Stimulated activated naive CD8-positive, alpha-beta T cell treated with anti-CD3 and anti-CD28 coated beads, Interleukin-15, Interleukin-2, amounts not matched to agents 100 ng/mL and 50 ng/mL, for 24 hours (primary cell): ENCODE measurements around the gene ZNF141.
"Not testable (repeated sequence)": the region's sequence is repeated elsewhere in the genome, so short reads cannot be mapped to it uniquely, and the experiment has no call there.

ENCODE experiments used
- H3K27ac Mint-ChIP-seq: one replicate; pipeline ENCODE4 v1.8.0; 2021; ENCODE audit warnings: mild to moderate bottlenecking, mixed read lengths
- H3K27me3 Mint-ChIP-seq: one replicate; pipeline ENCODE4 v1.8.0; 2021; ENCODE audit warnings: mixed read lengths
- H3K36me3 Mint-ChIP-seq: one replicate; pipeline ENCODE4 v1.8.0; 2021; ENCODE audit warnings: low read depth, mixed read lengths
- H3K4me1 Mint-ChIP-seq: one replicate; pipeline ENCODE4 v1.8.0; 2021; ENCODE audit warnings: low read depth, mixed read lengths
- H3K4me3 Mint-ChIP-seq: one replicate; pipeline ENCODE4 v1.8.0; 2021; ENCODE audit warnings: mild to moderate bottlenecking, mixed read lengths
- H3K9me3 Mint-ChIP-seq: one replicate; pipeline ENCODE4 v1.8.0; 2021; ENCODE audit warnings: mixed read lengths

Gene ZNF141

DNA sequence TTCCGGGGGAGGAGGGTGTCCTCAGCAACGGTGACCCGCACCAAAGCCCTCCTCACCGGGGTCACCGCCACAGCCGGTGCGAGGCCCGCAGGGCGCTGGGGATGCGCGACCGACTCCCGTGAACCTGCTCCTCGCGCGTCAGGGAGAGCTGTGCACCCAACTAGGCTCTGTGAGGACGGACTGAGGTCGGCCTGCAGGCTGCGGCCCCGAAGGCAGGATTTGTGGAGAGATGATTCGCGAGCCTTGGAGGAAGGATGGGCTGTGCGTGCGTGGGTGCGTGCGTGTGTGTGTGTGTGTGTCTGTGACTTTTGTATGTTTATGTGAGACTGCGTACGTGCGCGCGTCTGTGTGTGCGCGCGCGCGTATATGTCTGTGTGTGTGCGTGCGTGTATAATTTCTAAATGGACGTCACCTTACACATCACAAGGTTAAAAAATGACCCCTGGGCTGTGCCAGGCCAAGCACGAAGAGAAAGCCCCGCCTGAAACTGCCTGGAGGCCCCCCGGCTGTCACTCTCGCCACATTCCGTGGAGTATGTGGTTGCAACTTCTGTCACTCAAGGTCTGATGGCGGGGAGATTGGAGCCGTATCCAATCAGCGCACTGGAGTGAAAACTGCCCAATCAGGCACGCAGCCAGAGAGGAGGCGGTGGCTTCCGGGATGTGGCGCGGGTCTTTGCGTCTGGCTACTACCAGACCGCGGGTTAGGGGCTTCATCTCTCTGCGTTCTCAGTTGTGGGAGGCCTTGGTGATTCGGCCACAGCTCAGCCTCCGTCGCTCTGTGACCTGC lies at the start of gene ZNF141:
Gene ZNF141, plus strand, starts transcription at position 672 of the 789 bp plus-strand sequence. CDS start 170 bp downstream, outside the sequence.
- peak within 1 kb of the TSS; percentile 98 for H3K27ac Mint-ChIP-seq
- peak within 1 kb of the TSS; percentile 98 for H3K4me3 Mint-ChIP-seq
- peaks cover 43% of the 10 kb centered on the region for H3K36me3 Mint-ChIP-seq
- H3K9me3 Mint-ChIP-seq, result peaks cover 10% of the 10 kb centered on the region
- H3K27me3 Mint-ChIP-seq, result no peaks in the 10 kb centered on the region
- peaks cover 34% of the 10 kb centered on the region for H3K4me1 Mint-ChIP-seq

DNA sequence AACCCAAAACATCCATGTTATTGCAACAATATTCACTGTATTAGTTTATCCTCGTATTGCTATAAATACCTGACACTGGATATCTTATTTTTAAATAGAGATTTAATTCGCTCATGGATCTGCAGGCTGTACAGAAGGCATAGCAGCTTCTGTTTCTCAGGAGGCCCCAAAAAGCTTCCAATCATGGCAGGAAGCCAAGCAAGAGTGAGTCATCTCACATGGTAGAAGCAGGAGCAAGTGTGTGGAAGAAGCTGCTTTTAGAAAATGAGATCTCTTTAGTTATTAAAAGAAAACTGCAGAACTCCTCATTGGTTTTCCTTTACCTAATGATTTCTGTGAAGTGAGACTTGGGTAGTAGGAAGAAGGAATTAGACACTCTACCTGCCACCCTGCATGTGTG lies 48.7 kb upstream of the ZNF141 start:
- no peaks in the 10 kb centered on the region for H3K27me3 Mint-ChIP-seq
- H3K36me3 Mint-ChIP-seq, result no peaks in the 10 kb centered on the region

DNA sequence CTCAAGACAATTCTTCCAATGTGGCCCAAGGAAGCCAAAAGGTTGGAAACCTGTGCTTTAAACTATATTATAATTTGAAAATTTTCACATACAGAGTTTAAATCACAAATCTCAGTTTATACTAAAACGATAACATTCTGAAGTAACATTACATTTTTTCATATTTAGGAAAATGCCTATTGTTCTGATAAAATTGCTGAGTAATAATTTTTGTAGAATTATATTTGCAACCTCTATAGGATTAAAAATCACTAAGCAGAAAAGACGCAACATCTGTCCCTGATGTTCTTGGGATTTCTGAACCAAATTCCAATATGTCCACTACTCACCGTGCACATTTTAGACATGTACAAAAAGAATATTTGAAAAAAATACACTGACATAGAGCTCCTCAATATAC lies 42.9 kb upstream of the ZNF141 start:
- H3K9me3 Mint-ChIP-seq, result peaks cover 16% of the 10 kb centered on the region

More for the DNA sequence above, 48.7 kb upstream of the ZNF141 start:
- H3K4me3 Mint-ChIP-seq, result no peak overlapping the region
- H3K27ac Mint-ChIP-seq, result no peak overlapping the region
- H3K4me1 Mint-ChIP-seq, result no peaks in the 10 kb centered on the region
- H3K9me3 Mint-ChIP-seq, result peaks cover 12% of the 10 kb centered on the region

DNA sequence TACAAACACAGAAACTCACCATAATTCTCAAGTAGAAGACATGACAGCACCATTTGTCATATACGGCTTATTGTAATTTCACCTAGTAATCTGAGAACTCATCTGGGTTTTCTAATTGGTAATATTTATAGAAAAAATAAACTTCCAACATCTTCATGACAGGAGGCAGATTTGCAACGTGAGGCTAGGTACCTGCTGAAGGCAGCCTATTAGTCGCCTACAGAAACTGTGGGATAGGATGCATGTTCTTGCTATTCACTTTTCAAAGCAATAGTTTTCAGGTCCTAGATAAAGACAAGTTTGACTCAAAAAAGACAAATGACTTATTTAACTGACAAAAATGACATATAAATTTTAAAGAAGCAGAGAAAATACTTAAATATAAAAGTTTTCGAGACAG lies 35.2 kb upstream of the ZNF141 start:
- Mint-ChIP-seq H3K27ac (no peak overlapping the region), H3K4me1 (peaks cover 11% of the 10 kb centered on the region), H3K9me3 (peaks cover 38% of the 10 kb centered on the region), H3K27me3 (peaks cover 33% of the 10 kb centered on the region), H3K36me3 (peaks cover 19% of the 10 kb centered on the region), H3K4me3 (no peak overlapping the region)

More for the DNA sequence above, 42.9 kb upstream of the ZNF141 start:
- Mint-ChIP-seq H3K4me1 (no peaks in the 10 kb centered on the region), H3K4me3 (no peak overlapping the region), H3K27me3 (no peaks in the 10 kb centered on the region), H3K36me3 (no peaks in the 10 kb centered on the region), H3K27ac (no peak overlapping the region)

DNA sequence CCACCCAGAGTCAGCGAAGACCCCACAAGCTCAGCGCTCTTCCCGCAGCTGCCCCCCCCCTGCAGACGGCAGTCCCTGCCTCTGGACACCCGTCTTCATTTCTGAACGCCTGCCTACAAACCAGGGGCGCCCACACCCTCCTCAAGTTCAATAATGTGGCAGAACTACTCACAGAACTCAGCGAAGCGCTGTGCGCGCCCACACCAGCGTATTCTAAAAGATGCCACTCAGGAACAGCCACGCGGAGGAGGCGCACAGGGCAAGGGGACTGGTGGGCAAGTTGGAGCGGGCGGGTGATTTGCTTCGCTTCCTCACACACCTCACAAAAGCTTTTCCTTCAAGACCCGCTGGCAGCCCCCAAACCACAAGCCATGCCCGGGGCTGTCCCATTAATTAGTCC lies 33.1 kb upstream of the ZNF141 start:
- peaks cover 11% of the 10 kb centered on the region for H3K4me1 Mint-ChIP-seq
- peaks cover 27% of the 10 kb centered on the region for H3K9me3 Mint-ChIP-seq

DNA sequence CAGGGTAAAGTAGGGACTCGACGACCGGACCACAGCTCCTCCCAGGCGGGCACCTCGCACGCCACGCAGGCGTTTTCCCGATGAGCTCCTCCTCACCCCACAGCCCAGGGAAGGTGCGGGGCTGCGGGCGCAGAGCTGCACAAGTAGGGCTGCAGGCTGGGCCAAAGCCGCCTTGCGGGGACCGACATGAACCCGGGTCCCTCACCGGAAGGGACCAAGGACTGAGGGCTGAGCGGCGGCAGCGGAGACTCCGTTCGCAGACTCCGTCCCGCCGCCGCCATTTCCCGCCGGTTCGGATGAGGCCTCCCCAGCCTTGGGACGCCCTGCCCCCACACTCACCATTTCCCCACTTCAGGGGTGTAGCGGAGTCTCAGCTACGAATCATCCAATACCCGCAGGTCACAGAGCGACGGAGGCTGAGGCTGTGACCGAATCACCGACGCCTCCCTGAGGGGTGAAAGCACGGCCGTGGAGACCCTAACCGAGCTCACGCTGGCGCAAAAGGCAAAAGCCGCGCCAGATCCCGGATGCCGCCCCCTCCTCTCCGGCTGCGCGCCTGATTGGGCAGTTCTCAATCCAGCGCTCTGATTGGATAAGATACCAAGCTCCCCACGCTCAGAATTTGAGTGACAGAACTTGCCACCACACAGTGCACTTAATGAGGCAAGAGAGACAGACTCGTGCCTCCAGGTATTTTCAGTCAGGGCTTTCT lies 32.5 kb upstream of the ZNF141 start, which contains the start of gene ZNF732:
Gene ZNF732, minus strand, starts transcription at position 506 of the 712 bp plus-strand sequence. Its CDS starts 164 bp downstream, at position 342.
- Mint-ChIP-seq H3K4me1 (peaks cover 11% of the 10 kb centered on the region), H3K36me3 (peaks cover 19% of the 10 kb centered on the region), H3K27ac (no peak within 1 kb of the TSS), H3K4me3 (no peak within 1 kb of the TSS), H3K9me3 (peaks cover 27% of the 10 kb centered on the region), H3K27me3 (peaks cover 33% of the 10 kb centered on the region)

More for the DNA sequence above, 33.1 kb upstream of the ZNF141 start:
- not testable (repeated sequence) for H3K4me3 Mint-ChIP-seq, H3K27ac Mint-ChIP-seq
- Mint-ChIP-seq H3K27me3 (peaks cover 33% of the 10 kb centered on the region), H3K36me3 (peaks cover 19% of the 10 kb centered on the region)

DNA sequence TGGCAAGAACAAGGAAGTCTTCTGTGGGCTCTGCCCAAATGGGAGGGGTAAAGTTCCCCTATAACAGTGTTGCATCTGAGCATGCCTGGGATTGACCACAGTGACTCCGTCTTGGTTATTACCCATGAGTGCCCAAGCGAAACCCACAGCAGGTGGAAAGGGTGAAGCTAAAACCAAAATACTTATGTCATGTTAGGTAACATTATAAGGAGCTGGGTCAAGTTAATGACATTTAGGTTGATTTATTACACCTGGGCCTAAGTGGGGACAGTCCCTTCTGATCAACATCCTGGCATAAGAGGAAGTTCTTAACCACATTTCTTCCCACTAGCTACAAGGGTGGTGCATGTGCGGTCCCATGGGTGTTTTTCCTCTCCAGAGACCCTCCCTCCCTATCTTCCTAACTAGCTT lies 31.1 kb upstream of the ZNF141 start:
- Mint-ChIP-seq H3K4me3 (no peak overlapping the region), H3K27ac (peak overlapping the region; percentile 49), H3K9me3 (peaks cover 33% of the 10 kb centered on the region), H3K27me3 (peaks cover 29% of the 10 kb centered on the region), H3K36me3 (peaks cover 19% of the 10 kb centered on the region), H3K4me1 (peaks cover 11% of the 10 kb centered on the region)

DNA sequence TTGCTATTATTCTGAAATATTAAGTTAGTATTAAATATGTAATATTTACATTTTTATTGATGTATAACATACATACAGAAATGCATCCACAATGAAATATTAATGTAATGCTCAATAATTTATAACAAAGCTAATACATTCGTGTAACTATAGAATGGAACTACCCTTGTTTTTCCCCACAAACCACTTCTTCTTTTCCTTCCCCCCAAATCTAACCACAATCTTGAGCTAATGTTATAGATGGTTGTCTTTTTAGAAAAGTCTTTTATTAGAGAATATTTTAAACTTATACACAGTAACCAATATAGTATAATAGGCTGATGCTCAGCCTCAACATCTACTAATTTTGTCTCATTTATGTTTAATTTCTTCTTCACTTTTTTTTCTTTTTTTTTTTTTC lies 27.8 kb upstream of the ZNF141 start:
- H3K9me3 Mint-ChIP-seq, result peaks cover 21% of the 10 kb centered on the region
- H3K27me3 Mint-ChIP-seq, result no peaks in the 10 kb centered on the region
- no peak overlapping the region for H3K4me3 Mint-ChIP-seq
- H3K4me1 Mint-ChIP-seq, result peaks cover 11% of the 10 kb centered on the region
- no peak overlapping the region for H3K27ac Mint-ChIP-seq
- H3K36me3 Mint-ChIP-seq, result peaks cover 5% of the 10 kb centered on the region

DNA sequence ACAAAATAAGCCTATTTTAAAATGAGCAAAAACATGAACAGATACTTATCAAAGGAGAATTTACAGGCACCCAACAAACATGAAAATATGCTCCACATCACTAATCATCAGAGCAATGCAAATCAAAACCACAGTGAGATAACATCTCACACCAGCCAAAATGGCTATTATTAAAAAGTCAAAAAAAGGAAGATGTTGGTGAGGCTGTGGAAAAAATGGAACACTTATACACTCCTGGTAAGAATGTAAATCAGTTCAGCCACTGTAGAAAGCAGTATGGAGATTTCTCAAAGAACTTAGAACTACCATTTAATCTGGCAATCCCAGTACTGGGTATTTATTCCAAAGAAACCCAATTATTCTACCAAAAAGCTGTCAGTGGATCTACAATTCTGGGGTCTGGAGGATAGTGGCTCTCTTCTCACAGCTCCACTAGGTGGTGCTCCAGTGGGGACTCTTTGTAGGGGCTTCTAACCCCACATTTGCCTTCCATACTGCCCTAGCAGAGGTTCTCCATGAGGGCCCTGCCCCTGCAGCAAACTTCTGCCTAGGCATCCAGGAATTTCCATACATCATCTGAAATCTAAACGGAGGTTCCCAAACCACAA lies 23.2 kb upstream of the ZNF141 start:
- Mint-ChIP-seq H3K4me1 (no peaks in the 10 kb centered on the region), H3K9me3 (peaks cover 41% of the 10 kb centered on the region), H3K27ac (no peak overlapping the region), H3K36me3 (peaks cover 8% of the 10 kb centered on the region), H3K27me3 (peaks cover 9% of the 10 kb centered on the region), H3K4me3 (no peak overlapping the region)

DNA sequence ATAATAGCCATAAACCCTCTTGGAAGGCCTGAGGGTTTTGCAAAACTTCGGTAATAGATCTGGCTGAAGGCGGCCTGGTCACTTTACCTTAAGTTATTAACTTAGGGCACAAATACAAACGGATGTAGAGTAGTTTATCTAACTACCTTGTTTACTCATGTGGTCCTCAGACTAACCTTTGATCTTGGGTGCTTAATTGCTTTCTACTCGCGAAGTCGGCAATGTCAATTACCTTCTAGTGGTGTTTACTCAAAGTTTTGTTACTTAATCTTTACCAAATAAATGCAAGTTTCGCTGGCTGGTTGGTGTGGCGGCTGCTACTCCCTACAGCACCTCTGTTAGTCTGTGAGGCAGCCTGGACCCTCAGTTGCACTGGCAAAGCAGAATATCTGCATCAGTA lies 8.9 kb upstream of the ZNF141 start:
- Mint-ChIP-seq H3K4me3 (no peak overlapping the region), H3K9me3 (peaks cover 17% of the 10 kb centered on the region), H3K27me3 (no peaks in the 10 kb centered on the region), H3K27ac (no peak overlapping the region), H3K4me1 (no peaks in the 10 kb centered on the region), H3K36me3 (peaks cover 3% of the 10 kb centered on the region)

DNA sequence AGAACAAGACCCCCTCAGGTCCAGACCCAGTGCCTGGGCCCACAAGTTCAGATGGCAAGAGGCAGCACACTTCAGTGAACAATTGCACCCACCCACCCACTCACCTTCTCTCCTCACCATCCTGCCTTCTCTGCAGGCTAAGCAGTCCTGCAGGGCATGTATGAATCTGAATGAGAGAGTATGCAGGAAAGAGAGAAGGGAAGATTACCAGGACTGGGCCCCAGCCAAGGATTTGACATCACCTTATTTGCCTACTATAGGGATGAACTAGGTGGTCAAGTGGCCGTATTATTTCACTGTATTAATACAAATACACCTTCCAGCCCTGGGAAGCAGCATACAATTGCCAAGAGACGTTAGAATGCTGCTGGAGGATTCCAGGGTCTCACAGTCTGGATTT lies 2.1 kb upstream of the ZNF141 start:
- Mint-ChIP-seq H3K4me3 (peak overlapping the region; percentile 59), H3K27me3 (no peaks in the 10 kb centered on the region), H3K4me1 (peaks cover 32% of the 10 kb centered on the region), H3K36me3 (peaks cover 28% of the 10 kb centered on the region), H3K9me3 (peaks cover 4% of the 10 kb centered on the region), H3K27ac (no peak overlapping the region)

DNA sequence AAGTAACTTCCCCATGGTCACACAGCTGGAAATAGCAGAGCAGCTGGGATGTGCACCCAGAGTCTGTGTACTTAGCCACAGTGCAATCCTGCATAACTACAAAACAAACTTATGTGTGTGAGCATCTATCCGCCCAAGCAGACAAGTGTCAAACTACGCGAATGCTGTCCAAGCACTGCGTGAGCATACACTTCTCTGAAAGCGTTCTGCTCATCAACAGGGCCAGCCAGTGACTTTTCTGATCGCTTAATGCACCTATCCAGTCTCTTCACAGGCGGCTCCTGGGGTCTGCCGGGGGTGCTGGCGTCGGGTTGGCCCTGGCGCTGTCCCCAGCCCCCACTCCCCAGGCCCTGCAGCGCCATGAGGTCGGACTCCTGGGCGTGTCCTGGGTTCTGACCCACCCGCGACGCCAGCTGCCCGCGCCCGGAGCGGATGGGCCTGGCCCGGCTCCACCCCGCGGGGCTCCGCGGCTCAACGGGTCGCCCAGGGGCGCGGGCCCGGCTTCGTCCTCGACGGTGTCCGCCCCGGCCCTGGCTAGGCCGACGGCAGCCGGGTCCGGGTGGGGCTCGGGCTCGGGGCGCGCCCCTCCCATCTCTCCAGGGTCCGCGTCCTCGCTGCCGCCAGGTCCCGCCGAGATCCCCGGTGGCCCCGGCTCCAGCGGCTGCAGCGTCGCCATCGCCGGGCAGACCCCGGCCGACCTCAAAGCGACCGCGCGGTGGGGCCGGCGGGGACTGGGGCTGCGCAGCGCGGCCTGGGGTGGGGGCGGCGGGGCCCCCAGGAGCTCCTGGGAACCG lies 1.3 kb upstream of the ZNF141 start:
- Mint-ChIP-seq H3K4me1 (peaks cover 34% of the 10 kb centered on the region), H3K36me3 (peaks cover 33% of the 10 kb centered on the region), H3K27me3 (no peaks in the 10 kb centered on the region), H3K9me3 (peaks cover 4% of the 10 kb centered on the region), H3K27ac (peak overlapping the region; percentile 65), H3K4me3 (peak overlapping the region; percentile 59)

DNA sequence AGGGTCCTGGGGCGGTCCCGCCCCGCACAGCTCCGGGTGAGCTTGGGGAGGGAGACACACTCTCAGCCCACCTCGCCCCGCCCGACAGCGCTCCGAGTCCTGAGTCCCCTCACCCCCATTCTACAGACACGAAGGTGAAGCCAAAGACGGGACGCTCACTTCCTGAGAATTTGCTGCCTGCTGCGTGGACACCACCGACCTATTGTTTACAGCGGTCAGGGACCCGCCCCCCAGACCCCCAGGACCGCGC lies 796 bp upstream of the ZNF141 start:
- peaks cover 38% of the 10 kb centered on the region for H3K36me3 Mint-ChIP-seq
- peak overlapping the region; percentile 98 for H3K4me3 Mint-ChIP-seq
- no peaks in the 10 kb centered on the region for H3K27me3 Mint-ChIP-seq
- peaks cover 34% of the 10 kb centered on the region for H3K4me1 Mint-ChIP-seq
- peaks cover 7% of the 10 kb centered on the region for H3K9me3 Mint-ChIP-seq
- H3K27ac Mint-ChIP-seq, result peak overlapping the region; percentile 98

DNA sequence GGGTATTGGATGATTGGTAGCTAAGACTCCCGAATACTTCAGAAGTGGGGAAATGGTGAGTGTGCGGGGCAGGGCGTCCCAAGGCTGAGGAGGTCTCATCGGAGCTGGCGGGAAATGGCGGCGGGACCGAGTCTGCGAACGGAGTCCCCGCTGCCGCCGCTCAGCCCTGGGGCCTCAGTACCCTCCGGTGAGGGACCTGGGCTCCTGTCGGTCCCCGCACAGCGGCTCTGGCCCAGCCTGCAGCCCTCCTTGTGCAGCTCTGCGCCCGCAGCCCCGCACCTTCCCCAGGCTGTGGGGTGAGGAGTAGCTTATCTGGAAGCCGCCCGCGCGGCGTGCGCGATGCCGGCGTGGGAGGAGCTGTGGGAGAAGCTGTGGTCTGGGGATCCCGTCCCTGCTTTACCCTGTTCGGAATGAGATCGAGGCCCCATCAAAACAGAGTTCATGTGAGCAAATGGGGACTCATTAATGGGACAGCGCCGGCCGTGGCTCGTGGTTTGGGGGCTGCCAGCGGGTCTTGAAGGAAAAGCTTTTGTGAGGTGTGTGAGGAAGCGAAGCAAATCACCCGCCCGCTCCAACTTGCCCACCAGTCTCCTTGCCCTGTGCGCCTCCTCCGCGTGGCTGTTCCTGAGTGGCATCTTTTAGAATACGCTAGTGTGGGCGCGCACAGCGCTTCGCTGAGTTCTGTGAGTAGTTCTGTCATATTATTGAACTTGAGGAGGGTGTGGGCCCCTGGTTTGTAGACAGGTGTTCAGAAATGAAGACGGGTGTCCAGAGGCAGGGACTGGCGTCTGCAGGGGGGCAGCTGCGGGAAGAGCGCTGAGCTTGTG lies 531 bp downstream of the ZNF141 start:
- Mint-ChIP-seq H3K4me1 (peaks cover 34% of the 10 kb centered on the region), H3K27me3 (no peaks in the 10 kb centered on the region), H3K9me3 (peaks cover 16% of the 10 kb centered on the region), H3K4me3 (peak overlapping the region; percentile 98), H3K36me3 (peaks cover 52% of the 10 kb centered on the region), H3K27ac (peak overlapping the region; percentile 98)
